Liver (tissue), 9 donors: ENCODE results near the gene HNRNPA1. TPM values are rescaled to one million over a fixed set of nuclear protein-coding genes. Genes with fewer than 3 reads are reported as not detected.

Experiments
- DNase-seq: peaks from one replicate; pipeline ENCODE4 v3.0.0-alpha.2; 2017; ENCODE audit warnings: low spot score
- H3K27ac ChIP-seq, 2 donors: one replicate each; pipeline ENCODE4 v1.7.0; 2013; ENCODE audit warnings: inconsistent platforms in 2 of 2, low read length in 2 of 2, control low read depth in 1 of 2, low read depth in 1 of 2, mild to moderate bottlenecking in 1 of 2
- H3K27me3 ChIP-seq, 4 donors: one replicate each; pipeline versions ENCODE4 v1.6.1 to v1.7.0; 2013; ENCODE audit warnings: low read length in 3 of 4, inconsistent platforms in 1 of 4, mild to moderate bottlenecking in 1 of 4, moderate library complexity in 1 of 4; ENCODE audit not compliant: control insufficient read depth in 4 of 4, insufficient read depth in 4 of 4
- H3K36me3 ChIP-seq, 4 donors: one replicate each; pipeline versions ENCODE4 v1.6.1 to v1.7.0; 2013; ENCODE audit warnings: low read length in 3 of 4, mild to moderate bottlenecking in 3 of 4, low read depth in 1 of 4, moderate library complexity in 1 of 4; ENCODE audit not compliant: control insufficient read depth in 4 of 4, insufficient read depth in 3 of 4
- H3K4me1 ChIP-seq, 4 donors: one replicate each; pipeline versions ENCODE4 v1.6.1 to v1.7.0; 2013; ENCODE audit warnings: low read length in 3 of 4, mild to moderate bottlenecking in 3 of 4, moderate library complexity in 1 of 4; ENCODE audit not compliant: control insufficient read depth in 4 of 4, insufficient read depth in 4 of 4
- H3K4me3 ChIP-seq, 3 donors: one replicate each; pipeline versions ENCODE4 v1.6.1 to v1.7.0; 2013; ENCODE audit warnings: low read length in 3 of 3, control low read depth in 1 of 3, low read depth in 1 of 3, mild to moderate bottlenecking in 1 of 3
- H3K9ac ChIP-seq, 2 donors: one replicate each; pipeline ENCODE4 v1.7.0; 2013; ENCODE audit warnings: low read length in 2 of 2, mild to moderate bottlenecking in 2 of 2, moderate library complexity in 2 of 2, control low read depth in 1 of 2, low read depth in 1 of 2
- H3K9me3 ChIP-seq, 4 donors: one replicate each; pipeline versions ENCODE4 v1.6.1 to v1.7.0; 2013; ENCODE audit warnings: low read length in 3 of 4; ENCODE audit not compliant: control insufficient read depth in 4 of 4
- CTCF ChIP-seq: fragments of 150-350 bp; IDR thresholded peaks from 2 replicates; pipeline ENCODE4 v1.5.1; 2017; ENCODE audit warnings: improper control_type of control experiment, low read depth, low read length; ENCODE audit not compliant: missing input control
- EGR1 ChIP-seq, 2 donors: IDR thresholded peaks; 2 replicates each; pipeline ENCODE4 v1.6.1; 2016 to 2018; ENCODE audit warnings: antibody characterized with exemption in 2 of 2, low read depth in 2 of 2
- FOXA1 ChIP-seq: IDR thresholded peaks from 2 replicates; pipeline ENCODE4 v1.6.1; 2016; ENCODE audit warnings: antibody characterized with exemption
- FOXA2 ChIP-seq: IDR thresholded peaks from 2 replicates; pipeline ENCODE4 v1.6.1; 2016; ENCODE audit warnings: antibody characterized with exemption
- HNF4A ChIP-seq, 2 donors: conservative IDR thresholded peaks; 2 replicates each; pipeline ENCODE4 v1.6.1; 2016; ENCODE audit warnings: antibody characterized with exemption in 2 of 2, mild to moderate bottlenecking in 2 of 2
- HNF4G ChIP-seq: IDR thresholded peaks from 2 replicates; pipeline ENCODE4 v1.6.1; 2016; ENCODE audit warnings: antibody characterized with exemption
- JUND ChIP-seq, 2 donors: IDR thresholded peaks; 2 replicates each; pipeline ENCODE4 v1.6.1; 2016; ENCODE audit warnings: antibody characterized with exemption in 2 of 2
- NR2F2 ChIP-seq: IDR thresholded peaks from 2 replicates; pipeline ENCODE4 v1.6.1; 2016; ENCODE audit warnings: antibody characterized with exemption
- RAD21 ChIP-seq, 2 donors: IDR thresholded peaks; 2 replicates each; pipeline ENCODE4 v1.6.1; 2016; ENCODE audit warnings: antibody characterized with exemption in 2 of 2, mild to moderate bottlenecking in 2 of 2
- RXRA ChIP-seq, 2 donors: IDR thresholded peaks; 2 replicates each; pipeline ENCODE4 v1.6.1; 2017 to 2018; ENCODE audit warnings: antibody characterized with exemption in 2 of 2, mild to moderate bottlenecking in 1 of 2
- SP1 ChIP-seq: IDR thresholded peaks from 2 replicates; pipeline ENCODE4 v1.6.1; 2018; ENCODE audit warnings: antibody characterized with exemption, mild to moderate bottlenecking
- TAF1 ChIP-seq: conservative IDR thresholded peaks from 2 replicates; pipeline ENCODE4 v1.6.1; 2016; ENCODE audit warnings: antibody characterized with exemption, mild to moderate bottlenecking
- YY1 ChIP-seq: IDR thresholded peaks from 2 replicates; pipeline ENCODE4 v1.6.1; 2016; ENCODE audit warnings: antibody characterized with exemption, mild to moderate bottlenecking
- WGBS: extraction: QIAGEN DNeasy Blood & Tissue Kit; methylation state at CpG from one replicate; pipeline ENCODE4 v1.1.7; 2013; 5-methylcytosine and 5-hydroxymethylcytosine counted together
- polyA plus RNA-seq, 2 donors: library from polyadenylated mRNA; stranded (reverse) in 1 of 2; unstranded in 1 of 2; fragments of 200-250 nt in 1 of 2; fragments of >200 nt in 1 of 2; fragmentation: Nextera tagmentation in 1 of 2; extraction: Ambion mirVana in 1 of 2; gene quantifications; one replicate each; pipeline versions ENCODE4 v1.2.1 to v1.2.3, GENCODE V29; 2013 to 2015
- total RNA-seq, 2 donors: library from RNA; depleted of rRNA; stranded (reverse); fragments of >200 nt; gene quantifications; one replicate each; pipeline ENCODE4 v1.2.3, GENCODE V29; 2014
- TF ChIP-seq, protein P1 (sequence below): IDR thresholded peaks from 2 replicates; pipeline ENCODE4 v1.6.1; 2016; ENCODE audit warnings: antibody characterized with exemption
- TF ChIP-seq, protein P2 (sequence below): IDR thresholded peaks from 2 replicates; pipeline ENCODE4 v1.6.1; 2016; ENCODE audit warnings: antibody characterized with exemption
- TF ChIP-seq, protein P3 (sequence below): IDR thresholded peaks from 2 replicates; pipeline ENCODE4 v1.6.1; 2016; ENCODE audit warnings: antibody characterized with exemption, mild to moderate bottlenecking
- TF ChIP-seq, protein P4 (sequence below): IDR thresholded peaks from 2 replicates; pipeline ENCODE4 v1.6.1; 2016; ENCODE audit warnings: antibody characterized with exemption
- donor health status: healthy.
- donor health status: healthy.
- donor health status: healthy.
- donor health status: healthy.
- donor health status: healthy.

Gene HNRNPA1
- total and polyA plus RNA-seq, 4 donors = 81.0 to 274 (median 205) TPM

GRCh38 chr12:54294953-54295566 lies 14.5 kb downstream of the HNRNPA1 start:
- no peak for DNase-seq
- 89% methylated on average over 9 of the region's 9 CpGs for WGBS
- Histone ChIP-seq H3K4me1 (no peaks in the 10 kb centered on the region), H3K4me3 (no peak overlapping the region), H3K27ac (no peak overlapping the region), H3K9me3 (no peaks in the 10 kb centered on the region), H3K27me3 (no peaks in the 10 kb centered on the region), H3K36me3 (no peaks in the 10 kb centered on the region), H3K9ac (no peak overlapping the region)
- TF ChIP-seq EGR1 (IDR thresholded peaks at IDR 0.05; ENCODE audit: low read depth in 2 of 2) = no peak
- TF ChIP-seq, protein P1, sequence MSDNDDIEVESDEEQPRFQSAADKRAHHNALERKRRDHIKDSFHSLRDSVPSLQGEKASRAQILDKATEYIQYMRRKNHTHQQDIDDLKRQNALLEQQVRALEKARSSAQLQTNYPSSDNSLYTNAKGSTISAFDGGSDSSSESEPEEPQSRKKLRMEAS = no peak

GRCh38 chr12:54296393-54297099 lies 16.0 kb downstream of the HNRNPA1 start:
- Histone ChIP-seq H3K27ac (no peak overlapping the region), H3K4me3 (no peak overlapping the region), H3K27me3 (no peaks in the 10 kb centered on the region), H3K4me1 (peaks cover 0 to 7% (median 3%) of the 10 kb centered on the region in 4 donors), H3K9me3 (no peaks in the 10 kb centered on the region), H3K9ac (no peak overlapping the region), H3K36me3 (no peaks in the 10 kb centered on the region)
- DNase-seq = no peak
- WGBS = 80% methylated on average over 5 of the region's 5 CpGs
- TF ChIP-seq, protein P1 = no peak
- TF ChIP-seq RXRA (IDR thresholded peaks at IDR 0.05) = no peak
- TF ChIP-seq YY1 = no peak
- TF ChIP-seq, protein P2, sequence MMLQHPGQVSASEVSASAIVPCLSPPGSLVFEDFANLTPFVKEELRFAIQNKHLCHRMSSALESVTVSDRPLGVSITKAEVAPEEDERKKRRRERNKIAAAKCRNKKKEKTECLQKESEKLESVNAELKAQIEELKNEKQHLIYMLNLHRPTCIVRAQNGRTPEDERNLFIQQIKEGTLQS = no peak
- no peak for TF ChIP-seq TAF1
- TF ChIP-seq, protein P3, sequence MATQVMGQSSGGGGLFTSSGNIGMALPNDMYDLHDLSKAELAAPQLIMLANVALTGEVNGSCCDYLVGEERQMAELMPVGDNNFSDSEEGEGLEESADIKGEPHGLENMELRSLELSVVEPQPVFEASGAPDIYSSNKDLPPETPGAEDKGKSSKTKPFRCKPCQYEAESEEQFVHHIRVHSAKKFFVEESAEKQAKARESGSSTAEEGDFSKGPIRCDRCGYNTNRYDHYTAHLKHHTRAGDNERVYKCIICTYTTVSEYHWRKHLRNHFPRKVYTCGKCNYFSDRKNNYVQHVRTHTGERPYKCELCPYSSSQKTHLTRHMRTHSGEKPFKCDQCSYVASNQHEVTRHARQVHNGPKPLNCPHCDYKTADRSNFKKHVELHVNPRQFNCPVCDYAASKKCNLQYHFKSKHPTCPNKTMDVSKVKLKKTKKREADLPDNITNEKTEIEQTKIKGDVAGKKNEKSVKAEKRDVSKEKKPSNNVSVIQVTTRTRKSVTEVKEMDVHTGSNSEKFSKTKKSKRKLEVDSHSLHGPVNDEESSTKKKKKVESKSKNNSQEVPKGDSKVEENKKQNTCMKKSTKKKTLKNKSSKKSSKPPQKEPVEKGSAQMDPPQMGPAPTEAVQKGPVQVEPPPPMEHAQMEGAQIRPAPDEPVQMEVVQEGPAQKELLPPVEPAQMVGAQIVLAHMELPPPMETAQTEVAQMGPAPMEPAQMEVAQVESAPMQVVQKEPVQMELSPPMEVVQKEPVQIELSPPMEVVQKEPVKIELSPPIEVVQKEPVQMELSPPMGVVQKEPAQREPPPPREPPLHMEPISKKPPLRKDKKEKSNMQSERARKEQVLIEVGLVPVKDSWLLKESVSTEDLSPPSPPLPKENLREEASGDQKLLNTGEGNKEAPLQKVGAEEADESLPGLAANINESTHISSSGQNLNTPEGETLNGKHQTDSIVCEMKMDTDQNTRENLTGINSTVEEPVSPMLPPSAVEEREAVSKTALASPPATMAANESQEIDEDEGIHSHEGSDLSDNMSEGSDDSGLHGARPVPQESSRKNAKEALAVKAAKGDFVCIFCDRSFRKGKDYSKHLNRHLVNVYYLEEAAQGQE = no peak
- TF ChIP-seq EGR1 (IDR thresholded peaks at IDR 0.05; ENCODE audit: low read depth in 2 of 2) = no peak
- TF ChIP-seq, protein P4, sequence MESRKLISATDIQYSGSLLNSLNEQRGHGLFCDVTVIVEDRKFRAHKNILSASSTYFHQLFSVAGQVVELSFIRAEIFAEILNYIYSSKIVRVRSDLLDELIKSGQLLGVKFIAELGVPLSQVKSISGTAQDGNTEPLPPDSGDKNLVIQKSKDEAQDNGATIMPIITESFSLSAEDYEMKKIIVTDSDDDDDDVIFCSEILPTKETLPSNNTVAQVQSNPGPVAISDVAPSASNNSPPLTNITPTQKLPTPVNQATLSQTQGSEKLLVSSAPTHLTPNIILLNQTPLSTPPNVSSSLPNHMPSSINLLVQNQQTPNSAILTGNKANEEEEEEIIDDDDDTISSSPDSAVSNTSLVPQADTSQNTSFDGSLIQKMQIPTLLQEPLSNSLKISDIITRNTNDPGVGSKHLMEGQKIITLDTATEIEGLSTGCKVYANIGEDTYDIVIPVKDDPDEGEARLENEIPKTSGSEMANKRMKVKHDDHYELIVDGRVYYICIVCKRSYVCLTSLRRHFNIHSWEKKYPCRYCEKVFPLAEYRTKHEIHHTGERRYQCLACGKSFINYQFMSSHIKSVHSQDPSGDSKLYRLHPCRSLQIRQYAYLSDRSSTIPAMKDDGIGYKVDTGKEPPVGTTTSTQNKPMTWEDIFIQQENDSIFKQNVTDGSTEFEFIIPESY = no peak

- TF ChIP-seq RAD21 (IDR thresholded peaks at IDR 0.05) (no peak), NR2F2 (no peak), FOXA1 (no peak), CTCF (no peak), FOXA2 (no peak), HNF4A (conservative IDR thresholded peaks at IDR 0.05) (no peak), JUND (IDR thresholded peaks at IDR 0.05) (no peak), RXRA (IDR thresholded peaks at IDR 0.05) (no peak), SP1 (no peak), HNF4G (no peak)
- TF ChIP-seq, protein P1 = no peak
- WGBS = 91% methylated on average over 5 of the region's 5 CpGs
- no peaks in the 10 kb centered on the region for H3K27me3 ChIP-seq
- H3K9me3 ChIP-seq = no peaks in the 10 kb centered on the region
- peaks cover 0 to 11% (median 4%) of the 10 kb centered on the region in 4 donors for H3K4me1 ChIP-seq
- no peak overlapping the region for H3K4me3 ChIP-seq
- H3K9ac ChIP-seq = no peak overlapping the region
- H3K36me3 ChIP-seq = no peaks in the 10 kb centered on the region
- no peak for DNase-seq
- no peak overlapping the region for H3K27ac ChIP-seq
These were observed 18.4 kb downstream of the HNRNPA1 start for GRCh38 chr12:54298904-54299303.
